Choroid plexus epithelial cell (primary cell): ENCODE results near the gene CHMP6.

ENCODE experiments used
- DNase-seq: peaks from one replicate; pipeline ENCODE4 v3.0.0-alpha.2; 2010; ENCODE audit warnings: low read depth
- H3K4me3 ChIP-seq: 2 replicates; pipeline ENCODE4 v1.5.1; 2011; ENCODE audit warnings: low read depth, mild to moderate bottlenecking, control low read depth, low read length, moderate library complexity
- CTCF ChIP-seq: conservative IDR thresholded peaks from 2 replicates; pipeline ENCODE4 v1.5.1; 2011; ENCODE audit warnings: low read depth, mild to moderate bottlenecking, control low read depth, inconsistent platforms, low read length, moderate library complexity

The CHMP6 gene

GRCh38 chr17:80998118-80998747, 6.6 kb downstream of the CHMP6 start:
- DNase-seq, result no peak
- no peak for TF ChIP-seq CTCF
- no peak overlapping the region for H3K4me3 ChIP-seq

DNA sequence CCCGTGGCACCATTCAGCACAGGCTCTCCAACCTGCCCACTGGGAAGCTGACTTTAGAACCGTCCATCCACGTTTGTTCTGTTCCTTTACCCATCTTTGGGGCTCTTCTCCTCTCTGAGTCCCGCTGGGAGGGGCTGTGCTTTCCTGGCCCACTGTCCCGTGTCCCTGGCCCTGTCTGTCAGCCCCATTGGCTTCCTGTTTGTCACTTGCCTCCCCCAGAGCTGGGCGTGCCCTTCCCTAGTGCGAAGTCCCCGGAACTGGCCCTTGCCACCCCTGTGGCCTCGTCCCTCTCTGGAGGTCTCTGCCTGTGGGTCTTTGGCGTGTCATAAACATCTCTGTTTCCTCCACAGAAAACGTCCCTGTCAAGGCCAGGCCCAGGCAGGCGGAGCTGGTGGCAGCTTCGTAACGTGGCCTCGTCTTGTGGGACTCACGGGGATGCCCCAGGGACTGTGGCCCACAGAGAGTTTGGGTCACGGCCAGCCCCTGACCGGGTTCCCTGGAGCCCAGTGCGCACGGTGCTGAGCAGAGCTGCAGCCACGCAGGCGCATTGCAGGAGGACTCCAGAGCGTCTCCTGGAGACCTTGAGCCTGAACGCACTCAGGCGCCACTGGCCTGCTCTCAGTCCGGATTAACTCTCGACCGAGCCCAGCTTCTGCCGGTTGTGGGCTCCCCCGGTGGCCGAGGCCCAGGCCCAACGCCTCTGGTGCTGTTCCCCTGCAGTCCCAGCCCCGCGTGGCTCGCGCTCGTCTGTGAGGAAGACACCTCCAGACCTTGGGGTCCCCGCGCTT, 7.3 kb downstream of the CHMP6 start:
- no peak for DNase-seq
- no peak for TF ChIP-seq CTCF
- no peak overlapping the region for H3K4me3 ChIP-seq

DNA sequence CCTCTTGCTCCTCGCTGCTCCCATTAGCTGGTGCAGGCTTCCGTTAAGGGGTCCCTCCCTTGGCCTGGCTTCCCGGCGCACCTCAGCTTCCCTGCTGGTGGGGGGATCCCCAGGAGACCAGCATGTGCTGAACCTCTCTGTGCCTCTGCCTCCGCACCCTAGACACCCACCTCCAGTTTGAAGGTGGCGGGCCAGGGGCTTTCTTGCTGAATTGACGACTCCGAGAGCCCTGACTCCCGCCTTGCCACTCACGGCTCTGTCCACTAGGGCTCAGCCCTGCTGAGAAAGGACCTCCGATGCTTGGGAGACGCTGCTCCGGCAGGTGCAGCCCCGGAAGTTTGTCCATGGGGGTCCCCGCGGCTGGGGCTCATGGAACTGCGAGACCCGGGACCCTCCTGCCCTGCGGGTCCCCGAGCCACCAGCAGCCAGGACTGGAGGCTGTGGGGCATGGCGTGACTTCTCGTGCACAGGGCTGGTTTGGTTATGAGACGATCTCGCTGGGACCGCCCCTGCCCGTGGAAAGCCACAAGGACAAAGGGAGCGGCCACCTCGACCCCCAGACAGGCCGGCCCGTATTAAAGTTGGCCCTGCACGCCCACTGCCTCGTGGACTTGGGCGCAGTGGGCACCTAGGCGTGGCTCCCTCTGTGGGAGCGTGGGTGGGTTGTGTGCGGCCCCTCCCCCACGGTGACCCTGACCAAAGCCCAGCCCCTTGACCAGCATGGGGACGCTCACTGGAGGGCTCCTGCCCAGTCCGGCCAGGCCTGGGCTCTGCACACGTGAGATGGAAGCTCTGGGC, 8.1 kb downstream of the CHMP6 start:
- no peak overlapping the region for H3K4me3 ChIP-seq
- no peak for DNase-seq
- TF ChIP-seq CTCF, result no peak

DNA sequence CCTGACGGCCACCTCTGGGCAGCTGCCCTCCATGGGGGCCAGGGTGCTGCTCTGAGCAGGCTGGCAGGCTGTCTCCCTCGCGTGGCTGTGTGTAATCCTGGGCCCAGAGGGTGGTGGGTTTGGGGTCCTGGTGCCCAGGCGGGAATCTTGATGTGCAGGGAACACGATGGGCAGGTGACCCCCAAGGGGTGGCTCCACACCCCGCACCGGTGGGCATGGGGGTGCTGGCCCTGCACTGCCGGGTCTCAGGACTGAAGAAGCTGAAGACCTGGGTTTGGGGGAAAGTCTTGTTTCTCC, 8.6 kb downstream of the CHMP6 start:
- no peak for TF ChIP-seq CTCF
- no peak for DNase-seq
- H3K4me3 ChIP-seq, result no peak overlapping the region

DNA sequence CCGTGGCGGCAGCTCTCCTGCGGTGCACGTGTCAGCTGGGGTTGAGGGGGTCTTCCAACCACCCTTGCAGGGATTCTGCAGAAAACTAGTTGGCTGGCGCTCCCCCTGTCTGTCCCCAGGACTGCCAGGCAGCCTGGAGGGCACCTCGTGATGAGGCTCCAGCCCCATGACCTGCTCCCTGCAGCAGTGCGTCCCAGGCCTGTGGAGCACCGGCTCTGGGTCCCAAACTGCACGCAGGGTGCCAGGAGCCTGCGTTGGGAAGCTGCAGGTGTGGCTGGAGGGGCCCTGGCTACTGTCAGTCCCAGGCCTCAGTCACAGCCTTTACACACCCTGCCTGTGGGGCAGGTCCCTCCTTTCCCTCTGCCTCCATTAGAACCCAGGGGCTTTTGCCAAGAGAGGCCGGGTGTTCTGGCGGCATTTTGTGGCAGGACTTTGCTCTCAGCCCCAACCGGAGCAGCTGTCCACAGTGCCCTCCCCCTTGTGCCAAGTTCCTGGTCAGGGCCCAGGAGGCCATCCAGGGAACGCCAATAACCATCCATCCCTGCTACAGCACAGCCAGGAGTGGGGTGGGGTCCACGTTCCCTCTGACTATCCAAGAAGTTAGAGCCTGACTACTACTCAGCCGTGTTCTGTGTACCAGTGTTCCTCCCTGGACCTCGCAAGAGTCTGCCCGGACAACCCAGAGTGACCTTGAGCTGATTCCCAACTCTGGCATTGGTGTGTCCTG, 9.2 kb downstream of the CHMP6 start:
- no peak for TF ChIP-seq CTCF
- no peak overlapping the region for H3K4me3 ChIP-seq
- DNase-seq, result no peak

- H3K4me3 ChIP-seq, result no peak overlapping the region
- DNase-seq, result no peak
- TF ChIP-seq CTCF, result no peak
Measured at GRCh38 chr17:81002013-81002384, 10.4 kb downstream of the CHMP6 start.
